Adipocyte (in vitro differentiated cells): ENCODE results near the gene BCL2L11.

ENCODE experiments used
- DNase-seq: peaks from one replicate; pipeline ENCODE4 v3.0.0-alpha.2; 2015; ENCODE audit warnings: low read depth
- H3K27me3 ChIP-seq: replicated peaks from 2 replicates; pipeline ENCODE4 v1.7.0; 2013; ENCODE audit warnings: mild to moderate bottlenecking, low read length, moderate library complexity; ENCODE audit not compliant: control insufficient read depth, insufficient read depth
- H3K36me3 ChIP-seq: 2 replicates; pipeline ENCODE4 v1.7.0; 2013; ENCODE audit warnings: low read length, mild to moderate bottlenecking, moderate library complexity; ENCODE audit not compliant: control insufficient read depth, insufficient read depth, severe bottlenecking
- H3K4me1 ChIP-seq: 2 replicates; pipeline ENCODE4 v1.7.0; 2013; ENCODE audit warnings: mild to moderate bottlenecking, low read length, moderate library complexity; ENCODE audit not compliant: control insufficient read depth, insufficient read depth
- H3K4me3 ChIP-seq: 2 replicates; pipeline ENCODE4 v1.7.0; 2013; ENCODE audit warnings: mild to moderate bottlenecking, low read length, moderate library complexity
- H3K9ac ChIP-seq: 2 replicates; pipeline ENCODE4 v1.7.0; 2013; ENCODE audit warnings: mild to moderate bottlenecking, low read length, moderate library complexity
- H3K9me3 ChIP-seq: 2 replicates; pipeline ENCODE4 v1.7.0; 2013; ENCODE audit warnings: mild to moderate bottlenecking, low read length, moderate library complexity; ENCODE audit not compliant: control insufficient read depth

BCL2L11 gene

GRCh38 chr2:111200333-111200881, 79.7 kb downstream of the BCL2L11 start:
- no peaks in the 10 kb centered on the region for H3K36me3 ChIP-seq
- H3K9ac ChIP-seq: no peak overlapping the region
- no peaks in the 10 kb centered on the region for H3K9me3 ChIP-seq
- no peak overlapping the region for H3K4me3 ChIP-seq
- no peaks in the 10 kb centered on the region for H3K27me3 ChIP-seq
- no peaks in the 10 kb centered on the region for H3K4me1 ChIP-seq
- no peak for DNase-seq

DNA sequence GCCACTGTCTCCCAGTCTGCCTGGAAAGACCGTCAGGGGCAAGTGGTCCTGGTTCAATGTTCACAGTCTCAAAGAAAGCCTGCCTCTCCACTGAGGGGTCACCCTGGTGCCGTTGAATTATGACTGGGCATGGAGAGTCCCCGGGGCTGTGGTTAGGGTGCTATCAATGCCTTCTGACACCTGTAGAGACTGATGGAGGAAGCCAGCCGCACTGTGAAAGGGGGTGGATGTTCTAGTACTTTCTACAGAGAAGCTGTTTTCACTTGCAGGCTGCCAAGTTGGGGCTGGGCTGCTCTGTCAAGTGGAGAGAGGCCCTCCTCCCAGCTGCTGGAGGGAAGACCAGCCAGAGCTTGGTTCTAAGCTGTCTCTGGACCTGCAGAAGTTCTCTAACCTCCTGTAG, 80.5 kb downstream of the BCL2L11 start:
- no peak for DNase-seq
- H3K27me3 ChIP-seq: no peaks in the 10 kb centered on the region
- no peaks in the 10 kb centered on the region for H3K36me3 ChIP-seq
- H3K4me1 ChIP-seq: no peaks in the 10 kb centered on the region
- H3K9me3 ChIP-seq: no peaks in the 10 kb centered on the region
- H3K4me3 ChIP-seq: no peak overlapping the region
- no peak overlapping the region for H3K9ac ChIP-seq

DNA sequence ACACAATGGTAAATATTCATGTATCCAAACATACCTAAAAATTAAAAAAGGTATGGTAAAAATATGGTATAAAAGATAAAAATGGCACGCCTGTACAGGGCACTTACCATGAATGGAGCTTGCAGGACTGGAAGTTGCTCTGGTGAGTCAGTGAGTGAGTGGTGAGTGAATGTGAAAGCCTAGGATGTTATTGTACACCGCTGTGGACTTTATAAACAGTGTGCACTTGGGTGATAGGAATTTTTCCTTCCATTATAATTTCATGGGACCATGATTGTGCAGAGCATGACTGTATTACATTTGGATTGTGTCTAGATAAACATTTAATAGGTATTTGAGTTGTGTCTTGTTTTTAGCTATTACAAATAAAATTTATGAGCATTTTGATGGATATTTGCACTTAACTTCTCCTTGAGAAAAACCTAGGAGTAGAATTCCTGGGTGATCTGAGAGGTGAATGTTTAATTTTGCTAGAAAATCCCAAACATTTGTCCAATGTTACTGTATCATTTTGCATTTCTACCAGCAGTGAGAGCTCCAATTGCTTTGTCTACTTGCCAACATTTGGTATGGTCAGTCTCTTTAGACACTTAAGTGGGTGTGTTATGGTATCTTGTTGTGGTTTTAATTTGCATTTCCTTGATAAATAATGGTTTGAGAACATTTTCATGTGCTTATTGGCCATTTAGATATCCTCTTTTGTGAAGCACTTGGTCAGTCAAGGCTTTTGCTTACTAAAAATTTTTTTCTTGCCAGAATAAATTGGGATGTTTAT, 81.7 kb downstream of the BCL2L11 start:
- peak; percentile 32 for DNase-seq
- H3K36me3 ChIP-seq: no peaks in the 10 kb centered on the region
- no peak overlapping the region for H3K4me3 ChIP-seq
- no peaks in the 10 kb centered on the region for H3K27me3 ChIP-seq
- no peaks in the 10 kb centered on the region for H3K9me3 ChIP-seq
- no peak overlapping the region for H3K9ac ChIP-seq
- H3K4me1 ChIP-seq: no peaks in the 10 kb centered on the region

GRCh38 chr2:111204706-111205105, 84.0 kb downstream of the BCL2L11 start:
- peaks cover 3% of the 10 kb centered on the region for H3K4me1 ChIP-seq

DNA sequence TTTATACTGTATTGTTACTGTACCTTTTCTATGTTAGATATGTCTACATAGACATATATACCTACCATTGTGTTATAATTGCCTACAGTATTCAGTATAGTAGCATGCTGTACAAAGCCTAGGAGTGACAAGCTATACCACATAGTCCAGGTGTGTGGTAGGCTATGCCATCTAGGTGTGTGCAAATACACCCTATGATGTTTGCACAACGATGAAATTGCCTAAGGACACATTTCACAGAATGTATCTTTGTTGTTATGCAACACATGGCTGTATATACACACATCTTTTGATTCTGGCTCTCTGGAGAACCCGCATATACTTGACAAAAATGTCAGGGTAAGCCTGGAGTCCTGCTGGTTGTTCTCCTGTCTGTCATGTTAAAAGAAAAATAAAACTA, 85.1 kb downstream of the BCL2L11 start:
- H3K4me3 ChIP-seq: no peak overlapping the region
- no peaks in the 10 kb centered on the region for H3K27me3 ChIP-seq
- no peak overlapping the region for H3K9ac ChIP-seq
- H3K9me3 ChIP-seq: no peaks in the 10 kb centered on the region
- H3K4me1 ChIP-seq: peaks cover 3% of the 10 kb centered on the region
- H3K36me3 ChIP-seq: no peaks in the 10 kb centered on the region
- no peak for DNase-seq

More at GRCh38 chr2:111204706-111205105, 84.0 kb downstream of the BCL2L11 start:
- H3K36me3 ChIP-seq: no peaks in the 10 kb centered on the region
- DNase-seq: no peak
- no peaks in the 10 kb centered on the region for H3K27me3 ChIP-seq
- H3K9ac ChIP-seq: no peak overlapping the region
- no peaks in the 10 kb centered on the region for H3K9me3 ChIP-seq
- no peak overlapping the region for H3K4me3 ChIP-seq

- Histone ChIP-seq H3K36me3 (no peaks in the 10 kb centered on the region), H3K4me1 (peaks cover 3% of the 10 kb centered on the region), H3K9ac (no peak overlapping the region), H3K4me3 (no peak overlapping the region), H3K9me3 (no peaks in the 10 kb centered on the region), H3K27me3 (no peaks in the 10 kb centered on the region)
- DNase-seq: no peak
Observed at GRCh38 chr2:111207851-111208250, 87.1 kb downstream of the BCL2L11 start.

- peaks cover 3% of the 10 kb centered on the region for H3K9me3 ChIP-seq
- peaks cover 3% of the 10 kb centered on the region for H3K4me1 ChIP-seq
- no peak overlapping the region for H3K4me3 ChIP-seq
- H3K9ac ChIP-seq: no peak overlapping the region
- DNase-seq: no peak
- H3K36me3 ChIP-seq: no peaks in the 10 kb centered on the region
- no peaks in the 10 kb centered on the region for H3K27me3 ChIP-seq
Observed at GRCh38 chr2:111208639-111209038, 87.9 kb downstream of the BCL2L11 start.

- DNase-seq: peak; percentile 42
- H3K36me3 ChIP-seq: no peaks in the 10 kb centered on the region
Observed at GRCh38 chr2:111209045-111209514, 88.4 kb downstream of the BCL2L11 start.

GRCh38 chr2:111210036-111210435, 89.3 kb downstream of the BCL2L11 start:
- Histone ChIP-seq H3K27me3 (no peaks in the 10 kb centered on the region), H3K9ac (no peak overlapping the region), H3K4me3 (no peak overlapping the region), H3K36me3 (no peaks in the 10 kb centered on the region), H3K9me3 (peaks cover 12% of the 10 kb centered on the region), H3K4me1 (peaks cover 3% of the 10 kb centered on the region)
- DNase-seq: no peak

More at GRCh38 chr2:111209045-111209514, 88.4 kb downstream of the BCL2L11 start:
- no peak overlapping the region for H3K9ac ChIP-seq
- H3K9me3 ChIP-seq: peaks cover 7% of the 10 kb centered on the region
- H3K4me3 ChIP-seq: no peak overlapping the region
- no peaks in the 10 kb centered on the region for H3K27me3 ChIP-seq
- H3K4me1 ChIP-seq: peaks cover 3% of the 10 kb centered on the region

DNA sequence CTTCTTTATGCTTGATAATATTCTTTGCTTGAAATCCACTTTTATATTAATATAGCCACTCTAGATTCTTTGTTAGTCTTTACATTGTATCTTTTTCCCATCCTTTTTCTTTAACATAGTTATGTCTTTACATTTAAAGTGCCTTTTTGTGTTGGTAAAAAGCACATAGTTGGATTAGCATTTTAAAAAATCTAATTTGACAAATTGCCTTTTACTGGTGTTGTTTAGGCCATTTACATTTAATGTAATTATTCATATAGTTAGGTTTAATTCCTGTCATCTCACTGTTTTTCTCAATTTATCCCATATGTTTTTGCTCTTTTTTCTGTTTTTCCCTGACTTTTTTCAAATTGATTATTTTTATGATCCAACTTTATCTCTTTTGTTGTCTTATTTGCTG, 93.2 kb downstream of the BCL2L11 start:
- Histone ChIP-seq H3K36me3 (no peaks in the 10 kb centered on the region), H3K9ac (no peak overlapping the region), H3K9me3 (peaks cover 12% of the 10 kb centered on the region), H3K27me3 (no peaks in the 10 kb centered on the region), H3K4me1 (peaks cover 3% of the 10 kb centered on the region), H3K4me3 (peak overlapping the region; percentile 30)
- no peak for DNase-seq

- no peaks in the 10 kb centered on the region for H3K36me3 ChIP-seq
Observed at GRCh38 chr2:111216811-111217652, 96.3 kb downstream of the BCL2L11 start.

More at GRCh38 chr2:111216811-111217652, 96.3 kb downstream of the BCL2L11 start:
- Histone ChIP-seq H3K27me3 (no peaks in the 10 kb centered on the region), H3K9me3 (peaks cover 12% of the 10 kb centered on the region), H3K4me3 (no peak overlapping the region), H3K9ac (no peak overlapping the region), H3K4me1 (no peaks in the 10 kb centered on the region)
- no peak for DNase-seq
